ENCODE results near the gene RNF151. TPM values are rescaled to one million over a fixed set of nuclear protein-coding genes. Genes with fewer than 3 reads are reported as not detected.
A peak's percentile ranks its signal among the peaks of the same experiment; 100 is the strongest.

The RNF151 gene
- total and polyA plus RNA-seq, 2 donors (not counting 1 experiment from before 2014, with no cell fraction given) = 0.13 to 0.76 TPM

DNA sequence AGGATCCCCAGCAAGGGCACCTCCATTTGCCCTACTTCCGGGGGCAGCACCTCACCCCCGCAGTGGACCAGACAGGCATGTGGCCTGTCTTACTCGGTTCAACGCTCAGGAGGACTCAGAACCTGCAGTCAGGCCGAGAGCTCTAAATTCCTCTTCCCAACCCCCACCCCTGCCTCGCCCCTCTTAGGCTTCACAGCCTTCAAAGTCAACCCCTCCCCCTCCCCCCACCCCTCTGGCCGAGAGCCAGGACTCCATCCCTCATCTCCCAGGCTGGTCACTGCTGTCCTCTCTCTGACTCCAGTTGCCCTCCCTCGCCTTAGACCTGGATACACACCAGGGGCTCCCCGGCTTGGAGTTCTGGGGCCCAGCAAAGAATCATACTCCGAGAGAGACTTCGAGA lies 40.4 kb upstream of the RNF151 start:
- POLR2A ChIA-PET = no interaction called here
- DNase-seq = no peak
- H2AFZ ChIP-seq (ENCODE audit: insufficient read depth, low read depth, low read length, poor library complexity, severe bottlenecking) = no peak overlapping the region
- WGBS (ENCODE audit: insufficient coverage) = 68% methylated on average over 8 of the region's 11 CpGs
- peaks cover 0 to 33% (median 14%) of the 10 kb centered on the region in 4 experiments for H3K27me3 ChIP-seq (replicated peaks in 1 of 4; ENCODE audit: control extremely low read depth in 1 of 4, control insufficient read depth in 3 of 4, insufficient read depth in 4 of 4, low read length in 3 of 4)
- H3K9me3 ChIP-seq (ENCODE audit: control extremely low read depth in 1 of 3, control insufficient read depth in 2 of 3, insufficient read depth in 1 of 3, low read length in 2 of 3) = peaks cover 0 to 10% (median 0%) of the 10 kb centered on the region in 3 donors
- no peak overlapping the region for H3K4me3 Mint-ChIP-seq
- CTCF ChIA-PET = no interaction called here
- no peak overlapping the region for H3K4me3 ChIP-seq (ENCODE audit: control extremely low read depth in 1 of 5, extremely low read depth in 1 of 5, insufficient read depth in 1 of 5, low read depth in 2 of 5, low read length in 4 of 5)
- H3K79me2 ChIP-seq (ENCODE audit: control insufficient read depth, insufficient read depth, low read length) = no peaks in the 10 kb centered on the region
- no peak overlapping the region for H3K9ac ChIP-seq (ENCODE audit: low read length)
- H3K4me2 ChIP-seq (replicated peaks; ENCODE audit: low read depth, low read length, poor library complexity, severe bottlenecking) = no peak overlapping the region
- H3K27ac Mint-ChIP-seq = no peak overlapping the region
- no peaks in the 10 kb centered on the region for H4K20me1 ChIP-seq (ENCODE audit: control insufficient read depth, insufficient read depth, low read length, poor library complexity, severe bottlenecking)
- peaks cover 9 to 14% of the 10 kb centered on the region in 2 donors for H3K4me1 ChIP-seq (ENCODE audit: control insufficient read depth in 2 of 2, insufficient read depth in 2 of 2, low read length in 2 of 2)
- TF ChIP-seq, protein P1, sequence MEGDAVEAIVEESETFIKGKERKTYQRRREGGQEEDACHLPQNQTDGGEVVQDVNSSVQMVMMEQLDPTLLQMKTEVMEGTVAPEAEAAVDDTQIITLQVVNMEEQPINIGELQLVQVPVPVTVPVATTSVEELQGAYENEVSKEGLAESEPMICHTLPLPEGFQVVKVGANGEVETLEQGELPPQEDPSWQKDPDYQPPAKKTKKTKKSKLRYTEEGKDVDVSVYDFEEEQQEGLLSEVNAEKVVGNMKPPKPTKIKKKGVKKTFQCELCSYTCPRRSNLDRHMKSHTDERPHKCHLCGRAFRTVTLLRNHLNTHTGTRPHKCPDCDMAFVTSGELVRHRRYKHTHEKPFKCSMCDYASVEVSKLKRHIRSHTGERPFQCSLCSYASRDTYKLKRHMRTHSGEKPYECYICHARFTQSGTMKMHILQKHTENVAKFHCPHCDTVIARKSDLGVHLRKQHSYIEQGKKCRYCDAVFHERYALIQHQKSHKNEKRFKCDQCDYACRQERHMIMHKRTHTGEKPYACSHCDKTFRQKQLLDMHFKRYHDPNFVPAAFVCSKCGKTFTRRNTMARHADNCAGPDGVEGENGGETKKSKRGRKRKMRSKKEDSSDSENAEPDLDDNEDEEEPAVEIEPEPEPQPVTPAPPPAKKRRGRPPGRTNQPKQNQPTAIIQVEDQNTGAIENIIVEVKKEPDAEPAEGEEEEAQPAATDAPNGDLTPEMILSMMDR (IDR thresholded peaks at IDR 0.05) = no peak
- TF ChIP-seq EZH2 (IDR thresholded peaks at IDR 0.05; ENCODE audit: borderline replicate concordance, insufficient read depth, low read depth, low read length, poor library complexity, severe bottlenecking) = no peak
- H3K27ac ChIP-seq (ENCODE audit: low read length in 2 of 2) = no peak overlapping the region
- peaks cover 22% of the 10 kb centered on the region for H3K27me3 Mint-ChIP-seq
- intact Hi-C loops (cut with micrococcal nuclease) = loop anchor here (5.0 kb wide), 1 partner anchor 154 kb away; the partner anchor contains the start of genes EME2, MRPS34 and NME3
- no peak for ATAC-seq (ENCODE audit: low read depth)
- H3K36me3 ChIP-seq (replicated peaks in 1 of 2; ENCODE audit: control extremely low read depth in 1 of 2, control insufficient read depth in 1 of 2, extremely low read depth in 1 of 2, insufficient read depth in 2 of 2, low read length in 1 of 2) = no peaks in the 10 kb centered on the region
- peaks cover 4% of the 10 kb centered on the region for H3K4me1 Mint-ChIP-seq
- no peaks in the 10 kb centered on the region for H3K9me3 Mint-ChIP-seq (ENCODE audit: insufficient read depth)

DNA sequence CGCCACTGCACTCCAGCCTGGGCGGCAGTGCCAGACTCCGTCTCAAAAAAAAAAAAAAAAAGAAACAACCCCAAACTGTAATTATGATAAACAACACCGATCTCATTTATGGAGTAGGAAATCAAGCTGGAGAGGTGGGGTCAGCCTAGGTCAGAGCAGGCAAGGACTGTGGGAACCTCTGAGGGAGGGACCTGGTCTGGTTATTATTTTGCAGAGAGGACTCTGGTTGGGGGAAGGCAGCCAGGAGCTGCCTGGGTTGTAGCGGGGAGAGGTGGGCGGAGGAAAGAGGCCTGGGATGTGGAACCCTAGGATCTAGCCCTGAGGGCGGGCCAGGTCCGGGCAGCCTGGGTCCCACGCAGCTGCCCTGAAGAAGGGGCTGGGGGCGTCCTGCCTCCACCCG lies 37.6 kb upstream of the RNF151 start:
- Mint-ChIP-seq H3K9me3 (ENCODE audit: insufficient read depth) (no peaks in the 10 kb centered on the region), H3K4me1 (peaks cover 4% of the 10 kb centered on the region), H3K4me3 (peak overlapping the region; percentile 78), H3K27ac (peak overlapping the region; percentile 66), H3K27me3 (peaks cover 7% of the 10 kb centered on the region)
- Histone ChIP-seq H3K36me3 (replicated peaks in 1 of 2; ENCODE audit: control extremely low read depth in 1 of 2, control insufficient read depth in 1 of 2, extremely low read depth in 1 of 2, insufficient read depth in 2 of 2, low read length in 1 of 2) (no peaks in the 10 kb centered on the region), H3K9me3 (ENCODE audit: control extremely low read depth in 1 of 3, control insufficient read depth in 2 of 3, insufficient read depth in 1 of 3, low read length in 2 of 3) (peaks cover 0 to 4% (median 0%) of the 10 kb centered on the region in 3 donors), H3K27ac (ENCODE audit: low read length in 2 of 2) (peak overlapping the region in 1 of 2 donors; percentile 27), H3K4me1 (ENCODE audit: control insufficient read depth in 2 of 2, insufficient read depth in 2 of 2, low read length in 2 of 2) (peaks cover 4 to 10% of the 10 kb centered on the region in 2 donors), H2AFZ (ENCODE audit: insufficient read depth, low read depth, low read length, poor library complexity, severe bottlenecking) (peak overlapping the region; percentile 91), H3K4me3 (ENCODE audit: control extremely low read depth in 1 of 5, extremely low read depth in 1 of 5, insufficient read depth in 1 of 5, low read depth in 2 of 5, low read length in 4 of 5) (peak overlapping the region in 4 of 5 experiments; percentile 43 to 65 (median 58)), H3K4me2 (replicated peaks; ENCODE audit: low read depth, low read length, poor library complexity, severe bottlenecking) (peak overlapping the region; percentile 96), H4K20me1 (ENCODE audit: control insufficient read depth, insufficient read depth, low read length, poor library complexity, severe bottlenecking) (no peaks in the 10 kb centered on the region), H3K79me2 (ENCODE audit: control insufficient read depth, insufficient read depth, low read length) (no peaks in the 10 kb centered on the region), H3K27me3 (replicated peaks in 1 of 4; ENCODE audit: control extremely low read depth in 1 of 4, control insufficient read depth in 3 of 4, insufficient read depth in 4 of 4, low read length in 3 of 4) (peaks cover 0 to 12% (median 4%) of the 10 kb centered on the region in 4 experiments), H3K9ac (ENCODE audit: low read length) (peak overlapping the region; percentile 58)
- TF ChIP-seq, protein P1 (IDR thresholded peaks at IDR 0.05) = no peak
- no peak for TF ChIP-seq EZH2 (IDR thresholded peaks at IDR 0.05; ENCODE audit: borderline replicate concordance, insufficient read depth, low read depth, low read length, poor library complexity, severe bottlenecking)
- 12% methylated on average over 7 of the region's 11 CpGs for WGBS (ENCODE audit: insufficient coverage)
- ChIA-PET CTCF (interaction anchor here (0.5 to 2.3 kb wide), 11 partner anchors 13 to 391 kb away, joined by 3 to 14 read pairs (median 4); partner anchors contain the start of genes MSRB1, NUBP2 and SPSB3), POLR2A (interaction anchor here (0.6 to 1.6 kb wide), 4 partner anchors 14 to 226 kb away, joined by 3 to 8 read pairs (median 4); partner anchors contain the start of genes EME2, MRPS34, MSRB1 and TRAF7)
- DNase-seq (no peak), ATAC-seq (ENCODE audit: low read depth) (peak; percentile 3)
- intact Hi-C loops (cut with micrococcal nuclease) = loop anchor here (1.0 to 5.0 kb wide), 3 partner anchors 13 to 157 kb away; partner anchors contain the start of genes EME2, MRPS34, NDUFB10 and NME3

Measured in B cell (primary cell).